GM12801 (cell line): ENCODE measurements around the gene GAGE2A.

Source experiments
- CTCF ChIP-seq: IDR thresholded peaks from one replicate; pipeline ENCODE4 v1.5.1; 2011; ENCODE audit warnings: control low read depth; ENCODE audit not compliant: insufficient read length; ENCODE audit errors: extremely low read depth

Gene GAGE2A

GRCh38 chrX:49610718-49611310 lies 21.5 kb downstream of the GAGE2A start:
- TF ChIP-seq CTCF, result no peak

GRCh38 chrX:49618574-49618973 lies 29.3 kb downstream of the GAGE2A start:
- no peak for TF ChIP-seq CTCF

- no peak for TF ChIP-seq CTCF
Observed at GRCh38 chrX:49627086-49627777, 37.9 kb downstream of the GAGE2A start.

- no peak for TF ChIP-seq CTCF
Observed at GRCh38 chrX:49644991-49645637, 55.8 kb downstream of the GAGE2A start.
